Amygdala (tissue), 56 donors: ENCODE measurements around the gene NFAM1.

Experiments used
- DNase-seq, 56 donors: peaks; one replicate each; lab custom pipeline; 2025; lab: John Stamatoyannopoulos, UW

The NFAM1 gene

DNA sequence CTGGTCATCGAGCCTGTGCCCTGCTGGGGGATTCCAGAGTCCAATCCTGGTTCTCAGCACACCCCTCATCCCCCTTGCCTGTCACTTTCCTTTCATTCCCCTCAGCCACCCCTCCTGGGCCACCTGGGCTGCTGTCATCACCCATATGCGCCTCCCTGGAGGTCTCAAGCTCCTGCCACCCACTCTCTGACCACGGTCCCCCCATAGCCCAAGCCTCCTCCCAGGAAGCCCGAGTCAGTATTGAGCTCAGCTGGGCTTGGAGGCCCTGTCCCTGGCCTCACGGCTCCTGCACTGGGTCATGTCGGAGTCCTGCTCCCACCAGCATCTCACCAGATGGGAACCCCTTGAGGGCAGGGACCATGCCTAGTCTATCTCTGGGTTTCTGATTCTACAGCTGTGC is 44.6 kb downstream of the NFAM1 start:
- DNase-seq = no peak

DNA sequence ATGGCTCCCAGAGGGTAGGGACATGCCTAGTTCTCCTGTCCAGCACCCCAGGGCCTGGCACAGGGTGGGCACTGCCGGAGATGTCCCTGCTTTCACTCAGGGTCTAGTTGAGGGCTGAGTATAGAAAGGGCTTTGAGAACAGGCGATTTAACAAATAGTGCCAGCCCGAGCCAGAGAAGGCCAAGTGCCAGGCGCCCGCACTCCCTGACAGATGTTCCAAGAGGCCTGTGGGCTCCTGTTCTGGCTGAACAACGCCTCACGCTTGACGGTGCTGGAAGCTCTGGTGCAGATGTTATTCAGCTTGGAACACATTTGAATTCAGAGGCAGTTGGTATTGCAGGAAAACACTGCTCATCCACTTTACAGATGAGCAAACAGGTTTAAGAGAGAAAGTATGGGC is 46.5 kb downstream of the NFAM1 start:
- DNase-seq = peak in 17 of 56 donors; percentile 15 to 70 (median 38)

GRCh38 chr22:42384506-42384905 is 47.7 kb downstream of the NFAM1 start:
- no peak for DNase-seq

GRCh38 chr22:42383851-42384417 is 48.3 kb downstream of the NFAM1 start:
- DNase-seq = no peak

- no peak for DNase-seq
These were observed 48.9 kb downstream of the NFAM1 start for GRCh38 chr22:42383287-42383686.

DNA sequence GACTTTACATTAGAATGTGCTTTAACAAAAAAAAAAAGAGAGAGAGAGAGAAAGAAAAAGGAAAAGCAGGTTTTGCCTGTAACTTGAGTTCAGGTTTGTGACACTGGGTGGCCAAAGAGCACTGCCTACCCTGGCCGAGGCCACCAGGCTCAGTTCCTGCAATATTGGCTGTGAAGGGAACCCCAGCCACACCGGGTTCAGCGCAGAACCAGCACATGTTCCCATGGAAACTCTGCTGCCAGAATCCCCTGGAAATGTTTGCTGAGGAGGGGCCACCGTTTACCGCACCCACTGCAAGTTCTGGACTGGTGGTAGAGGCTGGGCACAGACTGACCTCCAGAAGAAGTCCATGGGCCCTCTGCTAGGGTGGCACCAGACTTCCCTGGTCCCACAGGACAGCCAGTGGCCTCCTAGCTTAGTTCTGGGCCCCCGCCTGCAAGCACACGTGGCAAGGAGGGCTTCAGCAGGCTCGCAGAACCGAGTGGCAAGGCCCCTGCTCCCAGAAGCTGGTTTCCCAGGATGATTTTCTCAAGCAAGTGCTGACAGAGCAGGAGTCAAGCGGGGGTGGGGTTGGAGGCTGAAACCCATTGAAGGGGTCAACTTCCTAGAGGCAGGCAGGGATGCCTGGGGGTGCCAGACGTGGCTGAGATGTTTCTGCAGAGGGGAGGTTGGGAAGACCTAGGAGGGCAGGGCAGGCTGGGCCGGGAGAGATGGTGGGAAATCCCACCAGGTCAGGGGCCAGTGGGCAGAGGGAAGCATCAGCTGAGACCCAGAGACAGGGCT is 51.2 kb downstream of the NFAM1 start:
- no peak for DNase-seq

GRCh38 chr22:42379966-42380537 is 52.2 kb downstream of the NFAM1 start:
- DNase-seq = no peak

DNA sequence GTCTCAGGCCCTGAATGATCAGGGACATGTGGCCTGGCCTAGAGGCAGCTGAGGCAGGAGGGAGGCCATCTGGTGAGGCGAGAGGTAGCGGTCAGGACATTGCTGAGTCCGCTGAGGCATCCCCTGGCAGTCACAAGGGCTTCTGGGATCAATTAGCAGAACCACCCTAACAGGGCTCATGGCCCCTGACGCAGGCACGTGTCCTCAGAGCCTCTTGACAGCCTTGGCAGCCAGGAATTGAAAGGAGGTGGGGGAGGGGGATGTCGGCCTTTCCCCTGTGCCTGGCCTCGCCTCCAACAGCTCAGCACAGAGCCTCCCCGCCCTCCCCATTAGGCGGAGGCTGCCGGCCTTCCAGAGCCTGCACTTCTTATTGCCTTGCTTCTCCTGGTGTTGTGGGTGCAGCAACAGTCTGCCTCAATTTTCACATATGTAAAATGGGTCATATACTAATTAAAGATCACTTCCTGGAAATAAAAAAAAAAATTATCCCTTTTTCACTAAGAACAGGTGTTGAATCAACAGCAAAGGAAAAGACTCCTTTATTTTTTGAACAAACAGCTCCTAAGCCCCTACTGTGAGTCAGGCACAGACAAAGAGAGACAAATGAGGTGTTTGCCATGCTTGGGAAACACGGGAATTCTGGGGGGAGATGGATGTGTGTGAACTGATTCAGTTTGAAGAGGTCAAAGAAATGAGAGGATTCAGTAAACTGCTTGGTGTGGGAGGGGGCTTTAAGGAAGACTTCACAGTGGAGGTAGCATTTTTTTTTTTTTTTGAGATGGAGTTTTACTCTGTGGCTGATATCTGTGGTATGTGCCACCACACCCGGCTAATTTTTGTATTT is 55.3 kb downstream of the NFAM1 start:
- DNase-seq = no peak

GRCh38 chr22:42375982-42376381 is 56.2 kb downstream of the NFAM1 start:
- DNase-seq = no peak

DNA sequence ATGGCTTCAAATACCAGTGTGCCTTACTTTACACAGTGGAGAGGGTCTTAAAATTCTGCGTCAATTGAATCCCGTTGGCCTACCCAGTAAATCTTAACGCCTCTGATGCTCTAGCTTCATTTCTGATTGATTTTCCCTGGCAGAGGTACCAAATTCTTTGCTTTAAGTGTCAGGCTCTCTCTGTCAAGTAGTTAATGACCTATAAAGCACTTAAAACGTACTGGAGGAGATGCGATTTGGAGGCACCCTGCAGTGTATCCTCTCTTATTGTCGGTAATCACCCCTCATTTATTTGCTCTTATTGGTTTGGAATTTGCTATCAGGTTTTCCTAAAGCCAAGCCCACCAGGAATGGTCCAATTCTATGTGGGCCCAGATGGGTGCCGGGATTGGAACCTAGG is 59.2 kb downstream of the NFAM1 start:
- DNase-seq = no peak

GRCh38 chr22:42371501-42371900 is 60.7 kb downstream of the NFAM1 start:
- no peak for DNase-seq

- DNase-seq = no peak
These were observed 61.1 kb downstream of the NFAM1 start for GRCh38 chr22:42371099-42371498.

DNA sequence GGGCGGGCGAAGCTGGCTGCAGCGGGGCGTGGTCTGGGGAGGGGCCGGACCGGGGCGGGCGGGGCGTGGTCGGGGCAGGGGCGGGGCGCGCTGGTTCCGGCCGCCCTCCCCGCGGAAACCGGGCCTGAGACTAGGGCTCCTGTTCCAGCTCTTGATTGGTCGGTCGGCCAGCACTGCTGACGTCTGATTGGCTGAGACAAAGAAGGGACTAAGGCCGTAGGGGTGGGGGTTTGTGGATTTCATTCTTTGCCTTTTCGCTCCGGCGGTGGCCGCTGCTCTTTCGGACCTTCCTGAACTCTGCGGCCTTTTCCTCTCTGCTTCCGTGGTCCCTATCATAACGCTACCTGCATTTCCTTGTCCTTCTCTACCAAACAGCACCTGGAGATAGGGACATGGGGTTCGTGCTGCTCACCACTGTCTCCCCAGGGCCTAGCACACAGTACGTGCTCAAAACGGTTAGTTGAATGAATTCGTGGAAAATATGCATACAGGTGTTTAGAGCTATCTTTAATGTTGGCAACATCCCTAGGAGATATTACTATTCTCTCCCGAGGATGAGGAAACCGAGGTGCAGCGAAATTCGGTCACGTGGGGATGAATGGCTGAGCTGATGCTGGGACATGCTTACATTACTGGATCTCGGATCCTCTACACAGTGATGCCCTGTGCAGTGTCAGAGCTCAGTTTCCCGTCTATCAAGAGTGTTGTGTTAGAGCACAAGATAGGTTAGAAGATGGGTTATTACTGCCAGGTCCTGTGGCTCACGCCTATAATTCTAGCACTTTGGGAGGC is 62.8 kb downstream of the NFAM1 start:
- peak in 55 of 56 donors; percentile 49 to 97 (median 87) for DNase-seq

- peak in 2 of 56 donors; percentile 17 to 37 for DNase-seq
These were observed 63.6 kb downstream of the NFAM1 start for GRCh38 chr22:42368379-42369249.

GRCh38 chr22:42367980-42368378 is 64.2 kb downstream of the NFAM1 start:
- peak in 1 of 56 donors; percentile 43 for DNase-seq

GRCh38 chr22:42366806-42367581 is 65.2 kb downstream of the NFAM1 start:
- DNase-seq = peak in 35 of 56 donors; percentile 25 to 79 (median 54)

DNA sequence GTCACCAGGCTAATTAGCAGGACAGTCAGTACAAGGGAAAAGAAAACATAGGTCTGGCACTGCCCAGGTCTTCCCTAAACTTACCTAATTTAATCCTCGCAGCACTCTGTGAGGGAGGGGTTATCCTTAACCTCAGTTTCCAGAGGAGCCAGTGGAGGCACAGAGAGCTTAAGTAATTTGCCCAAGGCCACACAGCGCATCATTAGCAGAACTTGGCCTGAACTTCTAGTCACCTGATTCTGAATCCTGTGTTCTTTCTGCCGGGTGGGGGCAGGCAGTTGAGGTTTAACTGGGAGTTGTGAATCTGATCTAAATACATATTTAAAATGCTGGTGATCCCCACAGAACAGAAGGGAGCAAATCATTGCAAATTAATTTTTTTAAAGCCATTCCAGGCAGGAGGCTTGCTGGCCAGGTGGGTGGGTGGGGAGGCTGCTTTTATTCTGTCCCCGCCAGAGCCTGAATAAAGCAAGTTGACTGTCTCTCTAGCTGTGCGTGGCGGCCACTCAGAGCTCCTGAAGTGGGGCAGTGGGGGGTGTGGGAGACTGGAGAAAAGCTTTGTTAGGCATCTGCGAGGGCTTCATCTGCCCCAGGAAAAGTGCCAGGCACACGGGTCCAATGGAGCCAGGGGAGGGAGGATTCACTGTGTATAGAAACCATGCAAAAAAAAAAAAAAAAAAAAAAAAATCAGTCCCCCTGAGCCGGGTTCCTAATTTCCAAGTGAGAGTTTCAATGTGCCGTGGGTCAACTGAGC is 66.1 kb downstream of the NFAM1 start:
- peak in 1 of 56 donors; percentile 53 for DNase-seq
